Prostate gland (tissue), 2 donors: ENCODE measurements around the gene MUSTN1.

Source experiments
- POLR2AphosphoS5 ChIP-seq: sonication (generic); formaldehyde crosslinking; IDR thresholded peaks from one replicate; pipeline ENCODE4 v1.6.1; 2017; ENCODE audit warnings: antibody characterized with exemption
- TF ChIP-seq, protein P1 (sequence below), 4 experiments: fragments of 200-600 bp in 2 of 4; fragments of 450-650 bp in 2 of 4; sonication (generic) in 2 of 4; IDR thresholded peaks; 1 replicate in 3 of 4; 2 replicates in 1 of 4; pipeline ENCODE4 v1.5.1; 2016 to 2019; ENCODE audit warnings: antibody characterized with exemption in 4 of 4, mild to moderate bottlenecking in 2 of 4, moderate library complexity in 2 of 4

DNA sequence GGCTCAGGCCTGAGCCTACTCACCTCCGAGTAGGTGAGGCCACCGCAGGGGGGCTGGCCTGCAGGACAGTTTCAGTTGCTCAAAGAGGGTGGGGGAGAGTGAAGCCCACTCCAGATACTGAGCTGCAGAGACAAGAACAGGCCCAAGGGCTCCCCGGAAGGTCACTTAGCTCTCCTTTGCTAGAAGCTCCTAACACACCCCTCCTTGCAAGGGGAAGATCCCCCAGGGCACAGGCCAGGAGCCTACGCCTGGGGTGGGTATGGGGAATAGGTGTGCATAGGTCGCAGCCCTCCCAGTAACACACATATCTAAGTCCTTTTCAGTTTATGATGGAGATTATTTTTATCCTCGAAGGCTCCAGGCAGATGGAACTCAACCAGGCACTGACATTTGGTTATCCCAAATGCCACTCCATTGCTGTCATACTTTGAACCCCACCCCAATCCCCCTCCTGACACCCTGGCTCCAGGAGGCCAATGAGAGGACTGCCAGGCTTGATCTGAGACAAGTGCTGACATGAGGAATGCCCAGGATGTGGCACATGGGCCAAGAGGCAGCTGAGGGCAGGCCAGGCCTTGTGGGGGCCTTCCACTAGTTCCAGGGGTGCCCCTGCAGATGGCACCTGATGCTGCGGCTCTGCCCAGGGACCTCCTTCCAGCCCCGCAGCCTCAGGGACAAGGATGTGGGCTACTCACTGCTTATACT lies 1.1 kb upstream of the MUSTN1 start:
- no peak for TF ChIP-seq POLR2AphosphoS5
- TF ChIP-seq, protein P1, sequence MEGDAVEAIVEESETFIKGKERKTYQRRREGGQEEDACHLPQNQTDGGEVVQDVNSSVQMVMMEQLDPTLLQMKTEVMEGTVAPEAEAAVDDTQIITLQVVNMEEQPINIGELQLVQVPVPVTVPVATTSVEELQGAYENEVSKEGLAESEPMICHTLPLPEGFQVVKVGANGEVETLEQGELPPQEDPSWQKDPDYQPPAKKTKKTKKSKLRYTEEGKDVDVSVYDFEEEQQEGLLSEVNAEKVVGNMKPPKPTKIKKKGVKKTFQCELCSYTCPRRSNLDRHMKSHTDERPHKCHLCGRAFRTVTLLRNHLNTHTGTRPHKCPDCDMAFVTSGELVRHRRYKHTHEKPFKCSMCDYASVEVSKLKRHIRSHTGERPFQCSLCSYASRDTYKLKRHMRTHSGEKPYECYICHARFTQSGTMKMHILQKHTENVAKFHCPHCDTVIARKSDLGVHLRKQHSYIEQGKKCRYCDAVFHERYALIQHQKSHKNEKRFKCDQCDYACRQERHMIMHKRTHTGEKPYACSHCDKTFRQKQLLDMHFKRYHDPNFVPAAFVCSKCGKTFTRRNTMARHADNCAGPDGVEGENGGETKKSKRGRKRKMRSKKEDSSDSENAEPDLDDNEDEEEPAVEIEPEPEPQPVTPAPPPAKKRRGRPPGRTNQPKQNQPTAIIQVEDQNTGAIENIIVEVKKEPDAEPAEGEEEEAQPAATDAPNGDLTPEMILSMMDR (IDR thresholded peaks at IDR 0.05), result no peak
